GM12873 (cell line): ENCODE results near the gene MYD88.

Source experiments
- TF ChIP-seq, protein P1 (sequence below): IDR thresholded peaks from 2 replicates; pipeline ENCODE4 v1.5.1; 2012; ENCODE audit warnings: low read depth, mild to moderate bottlenecking, moderate library complexity, low read length, control low read depth; ENCODE audit not compliant: insufficient read depth; ENCODE audit errors: missing control alignments

MYD88 gene

DNA sequence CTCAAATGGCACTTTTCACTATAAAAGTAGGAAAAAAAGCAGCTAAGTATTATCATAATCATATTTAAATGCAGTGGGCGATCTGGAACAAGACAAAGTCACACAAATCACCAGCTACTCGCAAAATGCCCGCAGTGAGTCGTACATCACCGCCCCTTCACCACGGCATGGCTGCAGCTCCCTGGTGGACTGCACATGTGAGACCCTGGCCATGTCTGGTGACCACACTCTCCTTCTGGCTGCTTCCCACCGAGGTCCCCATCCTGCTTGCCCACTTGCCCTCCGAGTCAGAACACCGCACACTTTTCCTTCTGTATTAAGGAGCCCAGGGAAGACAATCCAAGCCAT is 40.1 kb upstream of the MYD88 start:
- TF ChIP-seq, protein P1, sequence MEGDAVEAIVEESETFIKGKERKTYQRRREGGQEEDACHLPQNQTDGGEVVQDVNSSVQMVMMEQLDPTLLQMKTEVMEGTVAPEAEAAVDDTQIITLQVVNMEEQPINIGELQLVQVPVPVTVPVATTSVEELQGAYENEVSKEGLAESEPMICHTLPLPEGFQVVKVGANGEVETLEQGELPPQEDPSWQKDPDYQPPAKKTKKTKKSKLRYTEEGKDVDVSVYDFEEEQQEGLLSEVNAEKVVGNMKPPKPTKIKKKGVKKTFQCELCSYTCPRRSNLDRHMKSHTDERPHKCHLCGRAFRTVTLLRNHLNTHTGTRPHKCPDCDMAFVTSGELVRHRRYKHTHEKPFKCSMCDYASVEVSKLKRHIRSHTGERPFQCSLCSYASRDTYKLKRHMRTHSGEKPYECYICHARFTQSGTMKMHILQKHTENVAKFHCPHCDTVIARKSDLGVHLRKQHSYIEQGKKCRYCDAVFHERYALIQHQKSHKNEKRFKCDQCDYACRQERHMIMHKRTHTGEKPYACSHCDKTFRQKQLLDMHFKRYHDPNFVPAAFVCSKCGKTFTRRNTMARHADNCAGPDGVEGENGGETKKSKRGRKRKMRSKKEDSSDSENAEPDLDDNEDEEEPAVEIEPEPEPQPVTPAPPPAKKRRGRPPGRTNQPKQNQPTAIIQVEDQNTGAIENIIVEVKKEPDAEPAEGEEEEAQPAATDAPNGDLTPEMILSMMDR: no peak

DNA sequence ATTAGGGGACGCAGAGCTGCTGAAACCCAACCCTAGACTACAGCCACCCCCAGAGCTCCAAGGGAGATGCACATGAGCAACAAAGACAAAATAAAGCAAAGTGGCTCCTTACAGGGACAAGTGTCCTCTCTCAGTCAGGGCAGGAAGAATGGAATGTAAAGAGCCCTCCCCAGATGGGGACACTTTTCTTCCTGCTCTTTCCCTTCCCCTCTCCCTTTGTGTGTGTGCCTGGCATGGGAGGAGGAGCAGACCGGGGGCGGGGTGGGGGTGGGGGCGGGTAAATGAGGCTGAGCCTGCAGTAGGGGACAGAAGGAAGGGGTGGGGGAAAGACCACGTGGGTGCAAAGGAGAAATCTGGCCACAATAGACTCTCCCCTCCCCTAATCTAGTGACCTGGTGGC is 38.9 kb upstream of the MYD88 start:
- TF ChIP-seq, protein P1: no peak

DNA sequence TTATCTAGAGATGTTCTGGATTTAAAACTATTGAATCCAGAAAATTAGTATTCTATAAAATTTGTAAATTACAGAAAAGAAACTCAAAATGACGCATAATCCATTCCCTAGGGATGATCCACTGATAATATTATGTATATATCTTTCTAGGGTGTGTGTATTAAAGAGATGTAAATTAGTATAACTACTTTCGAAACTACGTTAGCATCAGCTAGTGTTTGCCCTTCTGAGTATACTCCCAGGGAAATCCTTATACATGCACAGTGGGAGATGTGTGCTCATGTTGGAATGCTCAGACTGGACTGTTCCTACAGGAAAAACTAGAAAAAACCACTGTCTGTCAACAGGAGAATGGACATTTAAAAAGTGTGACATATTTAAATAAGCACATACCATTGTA is 38.0 kb upstream of the MYD88 start:
- TF ChIP-seq, protein P1: no peak

DNA sequence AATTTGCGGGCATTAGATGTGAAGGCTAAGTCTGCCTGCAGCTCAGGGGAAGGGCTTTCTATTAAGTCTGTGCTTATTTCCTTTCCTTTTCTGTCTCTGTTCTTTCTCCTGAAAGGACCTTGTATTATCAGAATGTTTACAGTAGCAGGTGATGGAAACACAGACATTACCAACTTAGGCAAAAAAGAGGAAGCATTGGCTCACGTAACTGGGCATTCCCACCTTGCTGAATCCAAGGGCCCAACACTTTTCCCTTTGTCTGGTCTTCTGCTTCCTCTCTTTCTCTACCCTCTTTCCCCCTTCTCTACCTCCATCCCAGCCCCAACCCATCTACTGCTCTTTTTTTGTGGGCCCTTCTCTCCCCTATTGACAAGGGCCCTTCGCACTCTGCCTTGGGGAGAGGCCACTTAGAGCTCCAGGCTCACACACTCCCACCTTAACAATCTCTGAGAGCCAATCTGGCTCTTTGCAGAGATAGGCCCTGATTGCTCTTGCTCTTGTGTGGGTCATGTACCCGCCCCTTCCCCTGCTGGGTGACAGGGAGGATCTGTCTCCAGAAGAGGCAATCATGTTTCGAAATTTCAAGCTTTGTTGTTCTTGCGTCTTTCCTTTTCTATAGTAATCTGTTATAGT is 36.5 kb upstream of the MYD88 start:
- TF ChIP-seq, protein P1: no peak

DNA sequence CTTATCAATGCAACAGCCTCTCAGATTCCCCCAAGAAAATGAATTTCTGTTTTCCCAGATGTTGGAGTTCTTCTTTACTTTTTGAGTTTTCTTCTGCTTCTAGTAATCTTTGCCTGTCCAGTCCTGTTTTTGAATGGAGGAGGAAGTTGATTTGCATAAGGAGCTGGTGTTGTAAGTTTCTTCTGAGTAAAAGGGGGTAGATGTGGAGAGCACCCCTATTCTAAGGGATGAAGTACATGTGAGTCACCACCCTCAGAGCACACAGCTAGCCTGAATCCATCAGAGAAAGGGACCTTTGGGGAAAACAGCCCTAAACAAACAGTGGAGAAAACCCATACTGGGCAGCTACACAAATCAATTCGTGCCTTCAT is 36.0 kb upstream of the MYD88 start:
- TF ChIP-seq, protein P1: no peak

DNA sequence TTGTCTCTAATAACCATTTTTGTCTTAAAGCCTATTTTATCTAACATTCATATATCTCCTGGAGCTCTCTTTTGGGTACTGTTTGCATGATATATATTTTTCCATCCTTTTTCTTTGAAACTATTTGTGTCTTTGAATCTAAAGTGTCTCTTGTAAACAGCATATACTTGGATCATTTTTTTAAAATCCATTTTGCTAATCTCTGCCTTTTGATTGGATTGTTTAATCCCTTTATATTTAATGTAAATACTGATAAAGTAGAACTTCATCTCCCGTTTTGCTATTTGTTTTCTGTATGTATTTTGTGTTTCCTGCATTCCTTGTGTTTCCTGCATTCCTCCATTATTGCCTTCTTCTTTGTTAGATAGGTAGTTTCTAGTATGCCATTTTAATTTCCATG is 32.9 kb upstream of the MYD88 start:
- TF ChIP-seq, protein P1: no peak

DNA sequence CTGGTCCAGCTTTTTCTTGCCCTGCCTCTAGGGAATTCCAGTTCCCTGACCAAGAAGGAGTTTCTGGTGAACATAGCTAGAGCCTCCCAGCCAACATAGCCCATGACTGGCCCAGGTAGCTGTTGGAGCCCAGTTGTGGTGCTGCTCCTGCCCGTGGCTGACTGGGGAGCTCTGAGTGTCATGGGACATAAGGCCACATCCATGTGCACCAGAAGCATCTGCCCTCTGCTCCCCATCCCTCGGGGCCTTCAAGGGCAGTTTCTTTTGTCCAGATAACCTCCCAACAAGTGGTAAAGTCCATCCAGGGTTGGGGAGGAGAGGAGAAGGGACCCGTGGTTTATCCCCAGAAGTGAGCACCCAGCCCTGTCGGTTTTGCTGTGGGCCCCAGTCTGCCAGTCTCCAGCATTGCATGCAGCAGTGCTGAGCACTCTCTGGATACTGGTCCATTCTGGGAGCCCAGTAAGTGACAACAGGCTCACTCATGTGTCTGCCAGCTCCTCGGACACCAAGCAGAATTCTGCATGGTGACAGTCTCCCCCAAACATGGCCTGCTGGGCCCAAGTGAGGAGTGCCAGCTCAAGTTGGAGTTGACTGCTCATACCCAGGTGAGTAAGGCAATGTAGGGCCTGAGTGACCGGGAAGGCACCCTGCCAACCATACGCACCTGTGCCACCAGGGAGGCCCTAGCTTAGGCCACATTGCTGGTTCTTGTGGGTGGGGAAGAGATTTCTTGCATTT is 30.4 kb upstream of the MYD88 start:
- TF ChIP-seq, protein P1: no peak
